ENCODE data around the gene ZNF292. TPM values are rescaled to one million over a fixed set of nuclear protein-coding genes. Genes with fewer than 3 reads are reported as not detected.
A peak's percentile ranks its signal among the peaks of the same experiment; 100 is the strongest.
"Not testable (repeated sequence)": the region's sequence is repeated elsewhere in the genome, so short reads cannot be mapped to it uniquely, and the experiment has no call there.

ZNF292 gene
- total RNA-seq (2014; rRNA removed; shearing (Covaris generic)), result 4.9 and 8.4 TPM in 2 replicates

DNA sequence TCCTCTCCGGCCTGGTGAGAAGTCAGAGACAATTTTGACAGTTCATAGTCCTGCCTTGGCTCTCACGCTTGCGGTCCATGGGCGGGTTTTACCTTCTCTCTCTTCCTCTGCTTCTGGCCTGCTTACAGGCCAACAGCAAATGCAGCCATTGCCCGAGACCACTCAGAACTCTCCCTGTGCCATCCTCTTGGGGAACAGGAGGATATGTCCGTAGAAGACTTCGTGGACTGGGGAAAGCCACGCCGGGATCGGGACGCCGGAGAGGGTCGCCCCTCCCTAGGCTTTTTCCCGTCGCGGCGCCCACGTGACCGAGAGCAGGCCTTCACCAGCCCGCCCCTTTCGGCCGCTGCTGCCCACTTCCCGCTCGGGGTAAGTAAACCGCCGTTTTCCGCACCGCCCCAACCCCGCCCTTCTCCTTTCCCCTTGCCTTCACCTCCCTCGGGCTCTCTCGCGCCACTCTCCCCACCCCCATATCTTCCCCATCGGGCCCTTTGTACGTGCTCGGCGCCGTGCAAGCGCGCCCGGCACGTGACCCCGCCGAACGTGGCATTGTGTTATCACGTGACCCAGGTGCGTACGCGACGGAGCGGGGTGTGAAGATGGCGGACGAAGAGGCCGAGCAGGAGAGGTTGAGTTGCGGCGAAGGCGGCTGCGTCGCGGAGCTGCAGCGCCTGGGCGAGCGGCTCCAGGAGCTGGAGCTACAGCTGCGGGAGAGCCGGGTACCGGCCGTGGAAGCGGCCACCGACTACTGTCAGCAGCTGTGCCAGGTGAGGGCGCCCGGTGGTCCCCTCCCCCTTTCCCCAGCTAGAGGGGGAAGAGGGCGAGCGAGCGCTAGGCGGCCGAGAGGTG lies at the start of gene ZNF292:
ZNF292 (plus strand) TSS at position 573 of the 849 bp plus-strand sequence; CDS start at position 600, 27 bp downstream.
- DNase-seq (ENCODE audit: low read depth), result peak; percentile 97

DNA sequence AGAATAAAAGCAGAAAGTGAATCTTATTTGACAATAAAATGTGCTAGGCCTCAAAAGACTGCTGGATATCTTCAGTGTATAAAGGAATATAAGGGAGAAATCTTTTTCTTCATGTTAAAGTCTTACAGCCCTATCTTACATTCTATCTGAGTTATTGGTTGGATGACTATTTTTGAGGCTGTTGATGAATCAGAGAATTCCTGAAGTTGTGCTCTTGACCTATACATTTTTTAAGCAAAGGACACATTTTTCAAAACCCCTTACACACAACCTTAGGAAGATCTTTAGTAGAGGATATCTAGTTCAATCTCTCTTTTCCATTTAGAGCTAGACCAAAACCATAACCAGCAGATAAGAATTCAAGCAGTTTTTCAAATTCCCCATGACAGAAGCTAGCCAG lies 49.5 kb upstream of the ZNF292 start:
- DNase-seq (ENCODE audit: low read depth), result no peak

DNA sequence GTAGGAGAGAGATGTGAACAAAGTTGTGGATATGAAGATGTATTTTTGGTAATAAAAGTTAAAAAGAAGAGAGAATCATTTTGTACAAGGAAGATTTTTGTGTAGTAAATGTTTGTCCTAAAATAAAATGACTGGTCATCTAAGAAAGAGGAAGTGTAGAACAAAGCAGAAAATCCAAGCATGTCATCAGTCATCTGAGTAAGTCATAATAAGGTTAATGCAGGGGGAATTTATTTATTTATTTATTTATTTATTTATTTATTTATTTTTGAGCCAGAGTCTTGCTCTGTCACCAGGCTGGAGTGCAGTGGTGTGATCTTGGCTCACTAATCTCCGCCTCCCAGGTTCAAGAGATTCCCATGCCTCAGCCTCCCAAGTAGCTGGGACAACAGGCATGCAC lies 44.7 kb upstream of the ZNF292 start:
- DNase-seq (ENCODE audit: low read depth), result no peak

DNA sequence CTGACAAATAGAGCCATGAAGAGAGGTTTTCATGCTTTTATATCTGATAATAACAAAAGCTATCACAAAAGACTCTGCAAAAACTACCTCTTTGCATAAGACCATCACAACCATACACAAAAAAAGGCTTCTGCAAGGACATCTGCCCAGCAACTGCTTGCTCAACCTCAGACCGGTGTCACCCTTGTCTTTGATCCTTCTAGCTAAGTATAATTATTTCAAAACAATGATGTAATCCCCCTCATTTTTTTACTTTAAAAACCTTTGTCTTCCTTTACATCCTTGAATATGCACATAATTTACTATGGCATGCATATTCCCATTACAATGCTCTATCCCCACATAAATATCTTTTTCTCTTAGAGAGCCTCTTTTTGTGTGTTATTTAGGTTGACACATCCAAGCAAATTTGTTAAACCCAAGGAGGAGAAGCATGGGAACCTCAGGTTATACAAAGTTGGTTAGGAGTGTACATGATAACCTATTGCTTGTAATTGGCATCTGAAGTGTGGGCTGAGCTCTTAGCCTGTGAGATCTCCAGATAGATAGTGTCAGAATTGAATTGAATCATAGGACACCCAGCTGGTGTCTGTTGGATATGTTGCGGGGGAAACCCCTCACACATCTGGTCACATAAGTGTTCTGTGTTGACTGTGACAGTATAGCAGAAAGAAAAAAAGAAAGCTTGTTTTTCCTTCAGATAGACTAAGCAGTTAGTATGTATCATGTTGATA lies 39.8 kb upstream of the ZNF292 start:
- DNase-seq (ENCODE audit: low read depth), result no peak

DNA sequence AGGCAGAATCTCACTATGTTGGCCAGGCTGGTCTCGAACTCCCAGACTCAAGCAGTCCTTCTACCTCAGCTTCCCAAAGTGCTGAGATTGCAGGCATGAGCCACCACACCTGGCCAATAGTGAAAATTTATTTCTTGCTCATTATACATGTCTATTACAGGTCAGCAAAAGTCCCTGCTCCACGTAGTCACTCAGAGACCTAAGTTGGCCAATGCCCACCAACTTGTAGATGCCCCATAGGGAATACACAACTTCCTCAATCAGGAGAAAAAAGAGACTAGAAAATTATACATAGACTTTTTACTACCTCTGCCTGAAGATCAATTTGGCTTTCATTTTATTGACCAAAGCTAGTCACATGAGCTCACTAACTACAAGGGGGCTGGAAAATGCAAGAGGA lies 38.4 kb upstream of the ZNF292 start:
- no peak for DNase-seq (ENCODE audit: low read depth)

DNA sequence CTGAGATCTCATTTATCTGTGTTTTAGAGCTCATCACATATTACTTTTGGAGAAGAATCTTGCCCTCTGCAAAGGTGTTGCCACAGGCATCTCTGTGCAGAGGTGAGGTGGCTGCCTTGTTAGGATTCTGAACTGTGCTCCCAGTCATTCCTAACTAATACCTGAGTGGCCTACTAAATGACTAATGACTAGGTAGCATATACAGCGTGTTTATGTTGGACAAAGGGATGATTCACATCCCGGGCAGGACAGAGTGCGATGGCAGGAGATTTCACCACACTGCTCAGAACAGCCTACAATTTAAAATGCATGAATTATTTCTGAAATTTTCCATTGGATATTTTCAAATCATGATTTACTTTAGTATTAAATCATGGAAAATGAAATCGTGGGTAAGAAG lies 37.3 kb upstream of the ZNF292 start:
- DNase-seq (ENCODE audit: low read depth), result peak; percentile 6

DNA sequence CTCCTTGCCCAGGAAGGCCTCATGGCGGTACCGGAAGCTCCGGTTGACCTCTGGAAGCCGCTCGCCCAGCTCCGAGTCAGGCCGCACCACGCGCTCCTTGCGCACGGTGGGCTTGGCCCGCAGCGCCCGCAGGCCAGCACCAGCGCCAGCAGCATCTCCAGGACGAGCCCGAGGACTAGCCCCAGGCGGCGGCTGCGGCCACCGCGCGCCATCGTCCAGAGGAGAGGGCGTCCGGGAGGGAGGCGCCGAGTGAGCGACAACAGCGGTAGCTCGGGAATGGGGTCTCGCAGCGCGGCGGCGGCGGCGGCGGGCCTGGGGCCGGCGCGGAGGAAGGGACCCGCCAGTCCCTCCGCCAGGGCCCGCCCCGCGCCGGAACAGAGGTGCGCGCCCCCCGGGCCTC lies 32.9 kb upstream of the ZNF292 start:
- no peak for DNase-seq (ENCODE audit: low read depth)

DNA sequence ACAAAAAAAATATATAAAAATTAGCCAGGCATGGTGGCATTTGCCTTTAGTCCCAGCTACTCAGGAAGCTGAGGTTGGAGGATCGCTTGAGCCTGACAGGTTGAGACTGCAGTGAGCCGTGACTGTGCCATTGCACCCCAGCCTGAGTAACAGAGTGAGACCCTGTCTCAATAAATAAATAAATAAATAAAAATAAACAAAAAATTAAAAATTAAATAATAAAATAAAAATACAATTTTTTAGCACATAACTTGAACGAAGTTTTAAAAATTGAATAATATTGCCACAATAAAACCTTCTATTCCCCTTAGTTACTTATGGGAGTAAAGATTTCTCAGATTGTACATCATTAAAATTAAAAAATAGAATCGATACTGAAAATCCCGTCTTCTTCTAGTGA lies 31.3 kb upstream of the ZNF292 start:
- no peak for DNase-seq (ENCODE audit: low read depth)

DNA sequence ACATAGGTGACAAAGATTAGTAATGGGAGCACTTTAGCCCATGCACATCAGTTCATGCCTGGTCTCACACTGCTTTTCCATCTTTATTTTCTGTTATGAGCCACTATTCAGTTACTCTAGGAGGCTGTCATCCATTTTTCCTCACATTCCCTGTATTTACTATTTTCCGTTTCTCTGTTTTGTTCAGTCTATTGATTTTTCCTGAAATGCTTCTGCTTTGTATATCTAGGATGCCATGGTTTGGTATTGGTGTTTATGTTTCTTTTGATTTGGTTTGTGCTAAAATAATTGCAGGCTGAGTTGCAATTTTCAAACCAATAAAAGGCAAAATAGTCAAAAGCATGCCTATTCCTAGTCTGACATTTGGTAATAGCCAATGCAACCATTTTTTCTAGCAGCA lies 28.9 kb upstream of the ZNF292 start:
- DNase-seq (ENCODE audit: low read depth), result no peak

DNA sequence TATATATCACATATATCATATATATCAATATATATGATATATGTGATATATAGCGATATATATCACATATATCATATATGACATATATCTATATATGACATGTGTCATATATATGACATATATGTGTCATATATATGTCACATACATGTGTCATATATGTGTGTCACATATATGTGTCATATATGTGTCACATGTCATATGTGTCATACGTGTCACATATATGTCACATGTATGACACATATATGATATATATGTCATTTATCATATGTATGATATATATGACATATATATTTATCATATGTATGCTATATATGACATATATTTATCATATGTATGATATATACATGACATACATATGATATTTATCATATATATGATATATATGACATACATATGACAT lies 27.6 kb upstream of the ZNF292 start:
- no peak for DNase-seq (ENCODE audit: low read depth)

DNA sequence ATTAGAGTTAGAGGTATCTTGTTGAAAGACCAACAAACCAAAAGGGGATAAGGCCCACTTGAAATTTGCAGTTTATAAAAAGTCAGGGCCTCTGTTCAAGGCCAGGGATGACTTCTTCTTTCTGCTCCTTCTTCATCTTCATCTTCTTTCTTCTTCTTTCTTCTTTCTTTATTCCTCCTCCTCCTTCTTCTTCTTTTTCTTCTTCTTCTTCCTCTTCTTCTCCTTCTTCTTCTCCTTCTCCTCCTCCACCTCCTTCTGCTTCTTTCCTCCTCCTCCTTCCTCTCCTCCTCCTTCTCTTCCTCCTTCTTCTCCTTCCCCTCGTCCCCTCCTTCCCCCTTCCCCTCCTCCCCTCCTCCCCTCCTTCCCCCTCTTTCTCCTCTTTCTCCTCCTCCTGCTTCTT lies 18.4 kb upstream of the ZNF292 start:
- DNase-seq (ENCODE audit: low read depth), result no peak

DNA sequence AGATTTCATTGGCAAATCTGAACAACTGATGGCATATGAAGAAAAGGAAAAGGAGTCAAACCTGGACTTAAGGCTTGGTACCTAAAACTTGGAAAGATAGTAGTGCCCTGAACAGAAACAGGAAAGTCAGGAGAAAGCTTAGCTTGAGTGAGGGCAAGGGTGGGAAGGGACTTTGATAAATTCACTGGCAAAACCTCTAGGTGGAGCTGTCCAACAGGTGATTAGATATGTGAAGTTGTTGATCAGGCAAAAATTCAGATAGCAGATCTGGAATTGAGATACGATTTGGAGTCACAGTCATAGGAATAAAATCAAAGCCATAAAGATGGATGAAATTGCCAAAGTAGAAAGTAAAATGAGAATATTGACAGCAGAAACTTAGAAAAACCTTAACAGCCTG lies 16.1 kb upstream of the ZNF292 start:
- peak; percentile 32 for DNase-seq (ENCODE audit: low read depth)

DNA sequence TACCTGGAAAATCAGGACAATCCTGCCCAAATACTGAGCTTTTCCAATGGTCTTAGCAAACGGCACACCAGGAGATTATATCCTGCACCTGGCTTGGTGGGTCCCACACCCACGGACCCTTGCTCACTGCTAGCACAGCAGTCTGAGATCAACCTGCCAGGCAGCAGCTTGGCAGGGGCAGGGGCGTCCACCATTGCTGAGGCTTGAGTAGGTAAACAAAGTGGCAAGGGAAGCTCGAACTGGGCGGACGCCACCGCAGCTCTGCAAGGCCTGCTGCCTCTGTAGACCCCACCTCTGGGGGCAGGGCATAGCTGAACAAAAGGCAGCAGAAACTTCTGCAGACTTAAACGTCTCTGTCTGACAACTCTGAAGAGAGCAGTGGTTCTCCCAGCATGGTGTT lies 15.4 kb upstream of the ZNF292 start:
- DNase-seq (ENCODE audit: low read depth), result not testable (repeated sequence)

DNA sequence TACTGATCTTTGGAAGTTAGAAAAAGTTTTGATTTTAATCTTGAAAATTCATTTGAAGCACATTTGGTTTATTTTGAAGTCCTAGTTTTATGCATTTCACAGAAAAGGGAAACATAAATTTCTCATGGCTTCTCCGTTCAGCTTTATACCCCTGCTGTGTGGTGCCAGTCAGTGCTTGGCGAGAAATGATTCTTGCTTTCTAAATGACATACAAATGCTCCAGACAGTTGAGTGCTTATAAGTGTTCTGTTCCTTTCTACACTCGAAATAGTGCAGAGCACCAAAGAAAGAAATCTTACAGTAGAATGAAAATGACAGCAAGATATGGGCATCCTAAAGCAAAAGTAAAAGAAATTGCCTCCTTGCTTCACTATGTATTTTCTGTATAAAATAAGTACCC lies 9.0 kb upstream of the ZNF292 start:
- DNase-seq (ENCODE audit: low read depth), result no peak

DNA sequence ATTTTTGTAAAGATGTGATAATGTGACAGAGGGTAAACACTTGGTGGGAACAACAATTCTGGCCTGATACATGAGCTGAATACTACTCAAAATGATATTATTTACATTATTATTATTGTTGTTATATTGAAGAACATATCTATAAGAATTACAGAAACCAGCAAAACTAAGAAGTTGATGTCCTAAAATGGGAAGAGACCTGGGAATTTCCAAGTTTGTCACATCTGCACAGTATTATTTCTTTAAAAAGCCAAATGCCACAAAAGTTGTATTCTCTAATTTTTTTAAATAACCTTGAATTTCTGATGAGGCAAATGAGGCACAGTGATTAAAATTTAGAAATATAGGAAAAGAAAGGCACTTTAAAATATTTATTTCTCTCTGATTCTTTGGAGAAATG lies 5.0 kb upstream of the ZNF292 start:
- no peak for DNase-seq (ENCODE audit: low read depth)

DNA sequence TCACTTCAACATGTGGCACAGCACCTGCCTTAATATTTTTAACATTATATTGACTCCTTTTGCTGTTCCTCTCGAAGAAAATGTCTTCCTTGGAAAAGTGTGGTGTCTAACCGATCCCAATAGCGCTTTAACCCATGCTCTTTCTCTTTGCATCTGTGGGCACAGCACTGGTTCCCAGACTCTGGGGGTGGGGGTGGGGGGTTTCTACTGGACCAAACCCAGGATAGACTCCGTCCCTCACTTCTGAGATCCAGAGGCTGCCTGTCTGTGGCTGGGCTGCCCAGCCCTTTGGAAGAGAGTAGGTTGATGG lies 3.9 kb upstream of the ZNF292 start:
- no peak for DNase-seq (ENCODE audit: low read depth)

DNA sequence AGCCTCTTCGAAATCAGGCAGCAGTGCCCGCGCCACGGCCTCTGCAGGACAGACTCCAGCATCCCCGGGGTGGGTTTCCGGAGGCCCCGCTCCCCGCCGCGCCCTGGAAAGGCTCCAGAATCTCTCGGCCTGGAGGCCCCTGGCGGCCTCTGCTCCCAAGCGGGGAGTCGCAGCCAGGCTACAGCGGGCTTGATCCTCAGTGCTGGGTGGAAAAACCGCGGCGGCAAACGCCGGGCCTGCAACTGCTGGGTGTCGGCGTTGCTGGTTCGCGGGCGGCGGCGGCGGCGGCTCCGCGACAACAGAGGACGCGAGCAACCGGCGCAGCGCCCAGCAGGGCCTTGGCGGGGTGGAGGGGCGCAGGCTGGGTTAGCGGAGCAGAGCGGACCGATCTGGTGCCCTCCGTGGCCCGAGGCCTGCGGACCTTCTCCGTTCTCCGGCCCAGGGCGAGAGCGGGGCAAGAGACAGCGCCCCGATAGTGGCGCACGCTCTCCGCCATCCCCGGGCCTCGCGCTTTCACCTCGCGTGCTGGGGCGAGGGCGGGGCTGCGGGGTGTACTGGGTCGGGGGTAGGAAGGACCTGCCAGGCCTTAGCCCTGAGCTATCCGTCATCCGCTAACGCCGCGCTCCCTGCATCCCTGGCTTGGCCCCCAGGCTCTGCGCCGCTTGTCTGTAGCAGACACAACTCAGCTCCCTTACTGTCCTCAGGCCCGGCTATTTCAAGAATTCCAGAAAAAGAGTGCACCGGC lies 3.4 kb upstream of the ZNF292 start:
- DNase-seq (ENCODE audit: low read depth), result peak; percentile 57

DNA sequence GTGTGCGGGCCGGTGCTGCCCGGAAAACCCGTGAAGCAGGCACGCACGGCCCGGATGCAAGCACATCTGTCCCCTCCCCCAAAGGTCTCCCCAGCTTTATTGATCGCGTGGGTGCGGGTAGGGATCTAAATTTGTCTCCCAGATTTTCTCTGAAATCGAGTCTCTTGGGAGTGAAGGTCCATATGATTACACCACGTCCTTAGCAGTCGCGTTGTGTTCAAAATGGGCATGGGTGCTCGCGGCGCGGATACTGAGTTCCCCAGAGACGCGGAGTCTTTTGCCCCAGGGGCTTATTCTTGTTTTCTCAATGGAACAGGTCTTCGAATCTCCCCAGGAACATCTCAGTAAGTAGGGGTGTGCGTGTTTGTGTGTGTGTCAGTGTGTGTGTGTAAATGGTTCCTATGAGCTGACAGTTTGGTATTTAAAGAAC lies 2.8 kb upstream of the ZNF292 start:
- DNase-seq (ENCODE audit: low read depth), result no peak

DNA sequence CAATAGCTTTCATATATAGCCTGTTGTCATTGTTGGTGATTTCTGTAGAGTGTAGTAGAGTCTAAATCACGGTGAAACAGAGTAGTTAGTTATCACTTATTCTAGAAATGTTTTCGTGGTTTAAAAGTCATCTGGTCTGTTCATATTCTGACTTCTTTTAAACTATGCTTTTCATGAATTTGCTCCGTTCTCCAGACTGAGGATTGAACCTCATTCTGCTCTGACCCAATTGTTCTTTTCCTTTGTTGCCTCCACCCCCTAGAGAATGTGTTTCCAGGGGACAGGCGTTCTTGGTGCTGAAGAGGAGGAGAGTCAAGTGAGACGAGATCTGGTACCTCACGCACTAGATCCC lies 748 bp upstream of the ZNF292 start:
- no peak for DNase-seq (ENCODE audit: low read depth)

DNA sequence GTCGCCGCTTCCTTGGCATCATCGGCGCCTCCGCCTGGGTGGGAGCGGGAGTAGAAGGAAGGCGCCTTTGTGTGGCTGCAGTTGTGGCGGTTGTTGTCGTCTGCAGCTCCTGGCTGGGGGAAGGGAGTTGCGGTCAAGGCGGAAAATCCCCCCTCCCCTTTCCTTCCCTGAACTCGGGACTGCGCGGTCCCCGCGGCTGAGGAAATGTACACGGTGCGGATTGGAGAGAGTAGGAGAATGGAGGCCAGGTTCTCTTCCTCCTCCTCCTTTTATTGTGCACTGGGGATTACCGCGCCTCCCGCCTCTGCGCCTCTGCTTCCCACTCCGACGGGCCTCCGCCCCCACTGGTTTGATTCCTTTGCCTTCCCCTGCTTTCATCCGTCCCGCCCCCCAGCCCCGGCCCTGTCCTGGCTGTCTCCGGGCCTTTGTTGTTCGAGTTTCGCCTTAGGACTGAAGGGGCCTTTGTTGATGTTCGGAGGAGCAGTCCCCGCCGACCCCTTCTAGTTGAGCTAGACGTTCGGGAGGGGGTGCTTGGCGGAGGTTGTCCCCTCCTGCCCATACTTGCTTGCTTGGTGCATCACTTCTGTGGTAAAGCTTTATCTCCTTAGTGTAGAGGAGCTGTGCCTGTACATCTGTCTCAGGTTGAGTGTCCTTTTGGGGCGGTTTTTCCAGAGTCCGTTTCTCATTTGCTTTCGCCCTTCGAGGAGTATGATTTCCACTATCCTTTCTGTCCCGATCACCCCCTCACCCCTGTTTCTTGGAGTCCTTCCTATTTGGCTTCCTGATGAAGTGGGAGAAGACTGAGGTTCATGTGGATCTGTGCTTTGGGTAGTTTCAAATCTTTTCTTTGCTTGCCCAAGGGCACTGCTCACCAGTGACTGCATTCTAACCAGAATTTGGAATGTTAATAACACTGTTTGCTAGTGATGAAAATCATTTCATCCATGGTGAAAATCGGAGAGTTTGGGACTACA lies 764 bp downstream of the ZNF292 start:
- DNase-seq (ENCODE audit: low read depth), result peak; percentile 54

DNA sequence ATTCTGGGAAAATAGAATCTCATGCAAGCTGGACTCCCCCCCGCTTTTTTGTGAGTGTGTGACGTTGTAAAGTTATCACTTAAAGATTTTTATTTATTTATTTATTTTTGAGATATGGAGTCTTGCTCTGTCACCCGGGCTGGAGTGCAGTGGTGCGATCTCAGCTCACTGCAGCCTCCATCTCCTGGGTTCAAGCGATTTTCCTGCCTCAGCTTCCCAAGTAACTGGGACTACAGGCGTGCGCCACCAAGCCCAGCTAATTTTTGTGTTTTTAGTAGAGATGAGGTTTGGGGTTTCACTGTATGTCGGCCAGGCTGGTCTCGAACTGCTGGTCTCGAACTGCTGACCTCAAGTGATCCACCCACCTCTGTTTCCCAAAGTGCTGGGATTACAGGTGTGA lies 2.2 kb downstream of the ZNF292 start:
- DNase-seq (ENCODE audit: low read depth), result not testable (repeated sequence)

DNA sequence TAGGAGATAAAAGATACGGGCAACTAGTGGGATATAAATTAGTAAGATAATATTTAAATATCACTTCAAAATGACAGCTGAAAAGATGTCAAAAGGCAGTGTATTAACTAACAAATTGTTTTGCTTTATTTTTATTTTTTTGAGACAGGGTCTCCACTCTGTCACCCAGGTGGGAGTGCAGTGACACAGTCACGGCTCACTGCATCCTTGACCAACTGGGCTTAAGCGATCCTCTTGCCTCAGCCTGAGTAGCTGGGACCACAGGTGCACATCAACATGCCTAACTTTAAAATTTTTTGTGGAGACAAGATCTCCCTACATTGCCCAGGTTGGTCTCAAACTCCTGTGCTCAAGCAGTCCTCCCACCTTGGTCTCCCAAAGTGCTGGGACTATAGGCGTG lies 5.9 kb downstream of the ZNF292 start:
- no peak for DNase-seq (ENCODE audit: low read depth)

All from Daoy (cell line).